Mesothelial cell of epicardium (in vitro differentiated cells): ENCODE results near the gene KCNE3. TPM values are rescaled to one million over a fixed set of nuclear protein-coding genes. Genes with fewer than 3 reads are reported as not detected.

Experiments used
- DNase-seq, 2 experiments: peaks; one replicate each; pipeline ENCODE4 v3.0.0; 2021; ENCODE audit warnings: low spot score in 2 of 2; ENCODE audit not compliant: unreplicated experiment in 2 of 2
- H3K27ac Mint-ChIP-seq: 2 replicates; pipeline ENCODE4 v1.8.0; 2021; ENCODE audit warnings: mixed read lengths
- H3K27me3 Mint-ChIP-seq: 2 replicates; pipeline ENCODE4 v1.8.0; 2021; ENCODE audit warnings: low read depth, mixed read lengths
- H3K36me3 Mint-ChIP-seq: 2 replicates; pipeline ENCODE4 v1.8.0; 2021; ENCODE audit warnings: mixed read lengths
- H3K4me1 Mint-ChIP-seq: 2 replicates; pipeline ENCODE4 v1.8.0; 2021; ENCODE audit warnings: mixed read lengths
- H3K4me3 Mint-ChIP-seq: 2 replicates; pipeline ENCODE4 v1.8.0; 2021; ENCODE audit warnings: mild to moderate bottlenecking, moderate library complexity, mixed read lengths
- H3K9me3 Mint-ChIP-seq: 2 replicates; pipeline ENCODE4 v1.8.0; 2021; ENCODE audit warnings: mixed read lengths
- total RNA-seq: library from RNA; stranded (reverse); gene quantifications from 3 replicates; pipeline ENCODE4 v1.2.1, GENCODE V29; 2021
- TF ChIP-seq, protein P1 (sequence below): fragments of 200-600 bp; sonication (generic); IDR thresholded peaks from one replicate; pipeline ENCODE4 v1.5.0; 2021; ENCODE audit warnings: antibody characterized with exemption; ENCODE audit not compliant: unreplicated experiment

The KCNE3 gene
- total RNA-seq, 1 donor from 2014 or later, result 5.1 TPM

DNA sequence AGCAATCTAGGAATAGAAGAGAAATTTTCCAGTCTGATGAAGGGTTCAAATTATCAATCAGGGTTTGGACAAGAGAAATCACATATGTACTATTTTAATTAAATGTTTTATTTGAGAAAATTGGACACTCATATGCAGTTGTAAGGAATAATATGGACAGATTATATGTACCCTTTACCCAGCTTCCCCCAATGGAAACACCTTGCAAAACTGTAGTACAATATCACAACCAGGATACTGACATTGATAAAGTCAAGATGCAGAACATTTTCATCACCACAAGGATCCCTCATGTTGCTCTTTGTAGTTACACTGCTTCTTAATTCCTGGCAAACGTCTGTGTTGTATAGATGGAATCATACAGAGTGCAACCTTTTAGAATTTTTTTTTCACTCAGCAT is 27.6 kb upstream of the KCNE3 start:
- no peak for DNase-seq
- TF ChIP-seq, protein P1, sequence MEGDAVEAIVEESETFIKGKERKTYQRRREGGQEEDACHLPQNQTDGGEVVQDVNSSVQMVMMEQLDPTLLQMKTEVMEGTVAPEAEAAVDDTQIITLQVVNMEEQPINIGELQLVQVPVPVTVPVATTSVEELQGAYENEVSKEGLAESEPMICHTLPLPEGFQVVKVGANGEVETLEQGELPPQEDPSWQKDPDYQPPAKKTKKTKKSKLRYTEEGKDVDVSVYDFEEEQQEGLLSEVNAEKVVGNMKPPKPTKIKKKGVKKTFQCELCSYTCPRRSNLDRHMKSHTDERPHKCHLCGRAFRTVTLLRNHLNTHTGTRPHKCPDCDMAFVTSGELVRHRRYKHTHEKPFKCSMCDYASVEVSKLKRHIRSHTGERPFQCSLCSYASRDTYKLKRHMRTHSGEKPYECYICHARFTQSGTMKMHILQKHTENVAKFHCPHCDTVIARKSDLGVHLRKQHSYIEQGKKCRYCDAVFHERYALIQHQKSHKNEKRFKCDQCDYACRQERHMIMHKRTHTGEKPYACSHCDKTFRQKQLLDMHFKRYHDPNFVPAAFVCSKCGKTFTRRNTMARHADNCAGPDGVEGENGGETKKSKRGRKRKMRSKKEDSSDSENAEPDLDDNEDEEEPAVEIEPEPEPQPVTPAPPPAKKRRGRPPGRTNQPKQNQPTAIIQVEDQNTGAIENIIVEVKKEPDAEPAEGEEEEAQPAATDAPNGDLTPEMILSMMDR, result no peak
- peaks cover 35% of the 10 kb centered on the region for H3K9me3 Mint-ChIP-seq
- H3K27ac Mint-ChIP-seq, result no peak overlapping the region
- no peaks in the 10 kb centered on the region for H3K27me3 Mint-ChIP-seq
- peaks cover 18% of the 10 kb centered on the region for H3K4me1 Mint-ChIP-seq
- H3K4me3 Mint-ChIP-seq, result no peak overlapping the region
- H3K36me3 Mint-ChIP-seq, result peaks cover 30% of the 10 kb centered on the region

DNA sequence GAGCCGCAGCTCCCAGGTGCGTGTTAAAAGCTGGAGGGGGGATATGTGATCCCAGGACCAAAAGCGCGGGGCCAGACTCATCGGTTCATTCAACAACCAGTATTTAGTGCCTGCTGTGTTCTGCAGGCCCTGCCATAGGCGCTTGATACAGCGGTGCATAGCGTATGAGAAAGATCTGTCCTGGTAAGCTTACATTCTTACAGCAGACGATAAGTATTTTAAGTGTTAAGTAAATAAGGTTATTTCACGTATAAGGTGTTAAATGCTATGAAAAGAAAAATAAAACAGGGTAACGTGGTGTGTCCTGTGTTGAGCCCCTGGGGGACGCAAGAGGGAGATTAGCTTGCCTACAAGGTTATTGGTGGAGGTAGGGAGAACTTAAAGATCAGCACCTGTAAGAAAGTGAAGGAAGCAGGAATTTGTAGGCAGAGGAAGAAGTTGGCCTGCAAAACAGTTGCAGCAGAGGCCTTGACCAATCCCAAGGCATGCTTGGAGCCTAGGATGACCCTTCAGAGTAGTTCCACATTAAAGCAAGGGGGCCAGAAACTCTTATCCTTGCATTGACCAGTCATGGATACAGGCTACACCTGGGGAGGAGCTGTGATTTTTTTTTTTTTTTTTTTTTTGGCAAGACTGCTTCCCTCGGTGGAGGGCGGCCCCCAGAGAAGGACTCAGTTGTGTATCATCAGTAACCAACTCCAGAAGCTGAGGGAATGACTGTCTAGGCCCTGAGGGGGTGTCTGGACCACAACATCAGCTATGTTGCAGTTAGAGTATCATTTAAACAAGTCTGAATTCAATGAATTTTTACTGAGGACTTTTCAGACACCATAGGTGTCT is 26.7 kb upstream of the KCNE3 start:
- no peaks in the 10 kb centered on the region for H3K27me3 Mint-ChIP-seq
- TF ChIP-seq, protein P1, result no peak
- H3K4me3 Mint-ChIP-seq, result peak overlapping the region; percentile 63
- peaks cover 18% of the 10 kb centered on the region for H3K4me1 Mint-ChIP-seq
- peak overlapping the region; percentile 88 for H3K27ac Mint-ChIP-seq
- peaks cover 30% of the 10 kb centered on the region for H3K36me3 Mint-ChIP-seq
- H3K9me3 Mint-ChIP-seq, result peaks cover 29% of the 10 kb centered on the region
- DNase-seq, result peak in 1 of 2 experiments; percentile 66

DNA sequence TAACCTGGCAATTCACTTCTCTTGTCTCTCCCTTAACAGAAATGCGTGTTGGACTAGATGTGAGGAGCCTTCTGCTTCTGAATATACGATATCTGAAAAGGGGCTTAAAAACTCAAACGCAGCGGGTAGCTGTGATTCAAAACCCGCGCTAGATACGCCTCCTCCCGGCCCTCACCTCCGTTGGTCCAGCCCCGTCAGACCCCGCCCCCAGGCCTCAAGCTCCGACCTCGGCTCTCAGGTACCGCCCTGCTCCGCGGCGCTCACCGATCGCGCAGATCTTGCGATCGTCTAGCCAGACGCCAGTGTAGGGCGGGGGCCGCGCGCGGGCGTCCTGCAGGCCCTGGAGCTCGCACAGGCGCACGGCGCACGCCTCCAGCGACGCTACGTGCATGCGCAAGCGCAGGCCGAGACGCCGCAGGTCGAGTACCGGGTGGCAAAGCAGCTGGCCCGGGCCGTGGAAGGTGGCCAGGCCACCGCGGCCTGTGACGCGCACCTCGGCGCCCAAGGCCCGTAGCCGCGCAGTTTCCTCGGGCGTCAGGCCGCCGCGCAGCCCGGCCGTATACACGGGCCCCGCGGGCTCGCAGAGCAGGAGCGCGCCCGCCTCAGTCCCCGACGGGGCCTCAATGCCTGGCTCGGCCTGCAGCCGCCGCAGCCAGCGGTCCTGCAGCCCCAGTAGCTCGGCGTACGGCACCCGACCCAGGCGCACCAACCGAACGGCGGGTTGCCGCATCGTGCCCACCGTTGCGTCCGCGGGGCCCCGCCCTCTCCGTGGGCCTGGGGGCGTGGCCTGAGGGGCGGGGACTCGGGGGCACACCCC is 25.8 kb upstream of the KCNE3 start, which contains the start of gene LIPT2:
Gene LIPT2 (minus strand): TSS at position 751 of the 817 bp plus-strand sequence. CDS start 21 bp downstream, at position 730.
- peak; percentile 91 to 94 for DNase-seq
- H3K36me3 Mint-ChIP-seq, result peaks cover 30% of the 10 kb centered on the region
- peak within 1 kb of the TSS; percentile 75 for H3K4me3 Mint-ChIP-seq
- peaks cover 18% of the 10 kb centered on the region for H3K4me1 Mint-ChIP-seq
- H3K9me3 Mint-ChIP-seq, result peaks cover 28% of the 10 kb centered on the region
- peak within 1 kb of the TSS; percentile 91 for H3K27ac Mint-ChIP-seq
- H3K27me3 Mint-ChIP-seq, result no peaks in the 10 kb centered on the region
- TF ChIP-seq, protein P1, result no peak

DNA sequence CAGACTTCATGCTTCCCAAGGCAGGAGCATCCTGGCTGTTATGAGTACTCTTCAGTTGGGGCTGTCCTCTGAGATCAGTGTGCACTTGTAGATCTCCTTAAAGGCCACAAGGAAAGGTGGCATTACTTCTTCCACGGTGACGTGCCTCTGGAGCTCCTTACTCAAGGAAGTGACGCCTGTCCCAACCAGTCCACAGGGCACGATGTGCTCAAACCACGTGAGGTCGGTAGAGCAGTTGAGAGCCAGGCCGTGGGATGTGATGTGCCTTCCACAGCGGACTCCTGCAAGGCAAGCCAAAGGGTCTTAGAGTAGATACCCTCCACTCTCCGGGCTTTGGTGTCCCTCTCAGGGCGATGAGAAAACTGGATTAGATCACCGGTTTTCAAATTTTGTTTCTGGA is 24.7 kb upstream of the KCNE3 start:
- TF ChIP-seq, protein P1, result no peak
- H3K9me3 Mint-ChIP-seq, result peaks cover 21% of the 10 kb centered on the region
- DNase-seq, result no peak
- H3K4me3 Mint-ChIP-seq, result peak overlapping the region; percentile 75
- peak overlapping the region; percentile 91 for H3K27ac Mint-ChIP-seq
- H3K36me3 Mint-ChIP-seq, result peaks cover 23% of the 10 kb centered on the region
- H3K27me3 Mint-ChIP-seq, result no peaks in the 10 kb centered on the region
- H3K4me1 Mint-ChIP-seq, result peaks cover 18% of the 10 kb centered on the region

DNA sequence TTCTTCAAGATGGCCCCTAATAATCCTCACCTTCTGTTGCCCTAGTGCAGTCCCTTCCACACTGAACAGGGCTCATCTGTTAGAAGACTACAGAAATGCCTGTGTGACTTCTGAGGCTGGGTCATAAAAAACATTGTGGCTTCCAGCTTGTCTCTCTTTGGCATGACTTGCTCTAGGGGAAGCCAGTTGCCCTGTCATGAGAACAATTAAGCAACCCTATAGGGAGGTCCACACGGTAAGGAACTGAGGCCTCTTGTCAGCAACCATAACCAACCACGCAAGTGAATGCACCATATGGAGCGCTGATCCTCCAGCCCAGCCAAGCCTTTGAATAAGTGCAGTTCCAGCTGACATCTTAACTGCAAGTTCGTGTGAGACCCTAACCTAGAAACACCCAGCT is 23.6 kb upstream of the KCNE3 start:
- Mint-ChIP-seq H3K4me3 (no peak overlapping the region), H3K9me3 (peaks cover 11% of the 10 kb centered on the region), H3K27me3 (no peaks in the 10 kb centered on the region), H3K27ac (no peak overlapping the region), H3K36me3 (peaks cover 13% of the 10 kb centered on the region), H3K4me1 (peaks cover 18% of the 10 kb centered on the region)
- TF ChIP-seq, protein P1, result no peak
- no peak for DNase-seq
